ENCODE data around the gene RNH1. TPM values are rescaled to one million over a fixed set of nuclear protein-coding genes. Genes with fewer than 3 reads are reported as not detected.

RNH1 gene
- polyA plus RNA-seq, 3 donors, result 381 to 445 (median 443) TPM

GRCh38 chr11:473415-473814 lies 33.6 kb downstream of the RNH1 start:
- Mint-ChIP-seq H3K9me3 (peaks cover 0 to 5% (median 3%) of the 10 kb centered on the region in 7 donors), H3K27ac (peak overlapping the region in 1 of 7 donors; percentile 63), H3K4me3 (no peak overlapping the region), H3K36me3 (peaks cover 5 to 12% of the 10 kb centered on the region in 2 donors), H3K4me1 (peaks cover 3% of the 10 kb centered on the region), H3K27me3 (ENCODE audit: low read depth in 3 of 3) (peaks cover 0 to 2% (median 1%) of the 10 kb centered on the region in 3 donors)
- H3K27ac ChIP-seq (ENCODE audit: low read depth in 1 of 2, low read length in 2 of 2), result no peak overlapping the region
- H3K36me3 ChIP-seq (replicated peaks in 1 of 2; ENCODE audit: control insufficient read depth in 1 of 2, insufficient read depth in 2 of 2, low read length in 2 of 2), result peaks cover 0 to 4% of the 10 kb centered on the region in 2 donors
- no peaks in the 10 kb centered on the region for H3K27me3 ChIP-seq (ENCODE audit: control insufficient read depth in 2 of 2, insufficient read depth in 2 of 2, low read length in 2 of 2)
- no peaks in the 10 kb centered on the region for H4K20me1 ChIP-seq (ENCODE audit: insufficient read depth, low read length)
- no peak for DNase-seq
- no peak for TF ChIP-seq CTCF (IDR thresholded peaks at IDR 0.05)
- WGBS (ENCODE audit: insufficient coverage), result 95% methylated on average over 9 of the region's 19 CpGs
- H3K9me3 ChIP-seq (replicated peaks in 1 of 2; ENCODE audit: control insufficient read depth in 1 of 2, insufficient read depth in 1 of 2, low read length in 2 of 2), result no peaks in the 10 kb centered on the region
- H3K4me1 ChIP-seq (ENCODE audit: control insufficient read depth in 1 of 2, insufficient read depth in 2 of 2, low read length in 2 of 2), result no peaks in the 10 kb centered on the region
- intact Hi-C loops (cut with micrococcal nuclease), result no loop called here
- H2AFZ ChIP-seq (ENCODE audit: insufficient read depth, low read depth, low read length, poor library complexity, severe bottlenecking), result no peak overlapping the region
- H3K79me2 ChIP-seq (ENCODE audit: insufficient read depth, low read length), result no peaks in the 10 kb centered on the region
- no peak overlapping the region for H3K4me3 ChIP-seq (replicated peaks in 1 of 3; ENCODE audit: low read depth in 2 of 3, low read length in 3 of 3)
- H3K4me2 ChIP-seq (replicated peaks; ENCODE audit: extremely low read depth, low read length, poor library complexity, severe bottlenecking), result no peak overlapping the region
- H3K9ac ChIP-seq (ENCODE audit: insufficient read depth, low read length, poor library complexity, severe bottlenecking), result no peak overlapping the region

- Mint-ChIP-seq H3K27me3 (ENCODE audit: low read depth in 3 of 3) (peaks cover 0 to 2% (median 1%) of the 10 kb centered on the region in 3 donors), H3K4me1 (peaks cover 3% of the 10 kb centered on the region)
- H3K4me3 ChIP-seq (replicated peaks in 1 of 3; ENCODE audit: low read depth in 2 of 3, low read length in 3 of 3), result no peak overlapping the region
These were observed 34.2 kb downstream of the RNH1 start for GRCh38 chr11:472816-473215.

More at GRCh38 chr11:472816-473215, 34.2 kb downstream of the RNH1 start:
- Histone ChIP-seq H3K36me3 (replicated peaks in 1 of 2; ENCODE audit: control insufficient read depth in 1 of 2, insufficient read depth in 2 of 2, low read length in 2 of 2) (peaks cover 0 to 4% of the 10 kb centered on the region in 2 donors), H3K9me3 (replicated peaks in 1 of 2; ENCODE audit: control insufficient read depth in 1 of 2, insufficient read depth in 1 of 2, low read length in 2 of 2) (no peaks in the 10 kb centered on the region), H2AFZ (ENCODE audit: insufficient read depth, low read depth, low read length, poor library complexity, severe bottlenecking) (no peak overlapping the region), H3K4me1 (ENCODE audit: control insufficient read depth in 1 of 2, insufficient read depth in 2 of 2, low read length in 2 of 2) (no peaks in the 10 kb centered on the region), H3K27me3 (ENCODE audit: control insufficient read depth in 2 of 2, insufficient read depth in 2 of 2, low read length in 2 of 2) (no peaks in the 10 kb centered on the region), H4K20me1 (ENCODE audit: insufficient read depth, low read length) (no peaks in the 10 kb centered on the region), H3K27ac (ENCODE audit: low read depth in 1 of 2, low read length in 2 of 2) (no peak overlapping the region), H3K4me2 (replicated peaks; ENCODE audit: extremely low read depth, low read length, poor library complexity, severe bottlenecking) (no peak overlapping the region), H3K9ac (ENCODE audit: insufficient read depth, low read length, poor library complexity, severe bottlenecking) (no peak overlapping the region), H3K79me2 (ENCODE audit: insufficient read depth, low read length) (no peaks in the 10 kb centered on the region)
- peaks cover 0 to 5% (median 3%) of the 10 kb centered on the region in 7 donors for H3K9me3 Mint-ChIP-seq
- intact Hi-C loops (cut with micrococcal nuclease), result no loop called here
- no peak for TF ChIP-seq CTCF (IDR thresholded peaks at IDR 0.05)
- H3K27ac Mint-ChIP-seq, result no peak overlapping the region
- DNase-seq, result no peak
- H3K36me3 Mint-ChIP-seq, result peaks cover 5 to 12% of the 10 kb centered on the region in 2 donors
- H3K4me3 Mint-ChIP-seq, result no peak overlapping the region
- 96% methylated on average over 27 of the region's 28 CpGs for WGBS (ENCODE audit: insufficient coverage)

Data from CD14-positive monocyte (primary cell).